HepG2 (cell line): Measurements from ENCODE around the gene SEMA3G. TPM values are rescaled to one million over a fixed set of nuclear protein-coding genes. Genes with fewer than 3 reads are reported as not detected.
A peak's percentile ranks its signal among the peaks of the same experiment; 100 is the strongest.

ENCODE experiments used
- E2F1 ChIP-seq: sonication (generic); formaldehyde crosslinking; IDR thresholded peaks from 2 replicates; pipeline ENCODE4 v1.5.0; 2020; ENCODE audit warnings: missing genetic modification reagents
- HOXA9 ChIP-seq: sonication (generic); formaldehyde crosslinking; IDR thresholded peaks from 2 replicates; pipeline ENCODE4 v1.8.1; 2022; ENCODE audit warnings: missing genetic modification reagents, mild to moderate bottlenecking, moderate library complexity, borderline replicate concordance
- HOXD1 ChIP-seq: sonication (generic); formaldehyde crosslinking; IDR thresholded peaks from 2 replicates; pipeline ENCODE4 v1.5.0; 2020; ENCODE audit warnings: missing genetic modification reagents
- JDP2 ChIP-seq: sonication (generic); formaldehyde crosslinking; IDR thresholded peaks from 2 replicates; pipeline ENCODE4 v1.8.1; 2022; ENCODE audit warnings: missing genetic modification reagents, borderline replicate concordance
- MBD4 ChIP-seq: IDR thresholded peaks from 2 replicates; pipeline ENCODE4 v1.6.1; 2012; ENCODE audit warnings: low read length, inconsistent platforms, borderline replicate concordance
- SATB2 ChIP-seq: sonication (generic); formaldehyde crosslinking; IDR thresholded peaks from 2 replicates; pipeline ENCODE4 v1.5.0; 2020; ENCODE audit warnings: missing genetic modification reagents
- SCMH1 ChIP-seq: sonication (generic); formaldehyde crosslinking; IDR thresholded peaks from 2 replicates; pipeline ENCODE4 v1.9.0; 2021; ENCODE audit warnings: missing genetic modification reagents, mild to moderate bottlenecking, borderline replicate concordance
- ZHX2 ChIP-seq, 2 experiments: sonication (generic) in 1 of 2; formaldehyde crosslinking in 1 of 2; IDR thresholded peaks; 2 replicates each; pipeline versions ENCODE4 v1.6.1 to v1.9.0; 2014 to 2022; ENCODE audit warnings: antibody characterized with exemption in 1 of 2, borderline replicate concordance in 1 of 2, inconsistent platforms in 1 of 2, low read depth in 1 of 2, missing genetic modification reagents in 1 of 2
- ZNF10 ChIP-seq: sonication (generic); formaldehyde crosslinking; IDR thresholded peaks from 2 replicates; pipeline ENCODE4 v1.4.0; 2020; ENCODE audit warnings: mild to moderate bottlenecking, low read depth, missing genetic modification reagents, borderline replicate concordance
- ZNF160 ChIP-seq: sonication (generic); formaldehyde crosslinking; IDR thresholded peaks from 2 replicates; pipeline ENCODE4 v1.8.0; 2022; ENCODE audit warnings: mild to moderate bottlenecking, inconsistent platforms, missing genetic modification reagents
- ZNF235 ChIP-seq: sonication (generic); formaldehyde crosslinking; IDR thresholded peaks from 2 replicates; pipeline ENCODE4 v1.8.1; 2023; ENCODE audit warnings: mild to moderate bottlenecking, missing genetic modification reagents, borderline replicate concordance
- ZNF496 ChIP-seq: sonication (generic); formaldehyde crosslinking; IDR thresholded peaks from 2 replicates; pipeline ENCODE4 v1.8.1; 2023; ENCODE audit warnings: mild to moderate bottlenecking, moderate library complexity, missing genetic modification reagents; ENCODE audit not compliant: insufficient replicate concordance
- ZNF557 ChIP-seq: sonication (generic); formaldehyde crosslinking; IDR thresholded peaks from 2 replicates; pipeline ENCODE4 v1.4.0; 2020; ENCODE audit warnings: missing genetic modification reagents
- ZNF670 ChIP-seq: sonication (generic); formaldehyde crosslinking; IDR thresholded peaks from 2 replicates; pipeline ENCODE4 v1.8.0; 2022; ENCODE audit warnings: mild to moderate bottlenecking, missing genetic modification reagents, borderline replicate concordance
- ZNF792 ChIP-seq: IDR thresholded peaks from 2 replicates; pipeline ENCODE4 v1.6.1; 2016
- polyA plus RNA-seq, 8 experiments: library from polyadenylated mRNA; depleted of rRNA in 3 of 8; stranded (reverse) in 7 of 8; unstranded in 1 of 8; fragments of >200 nt; fragmentation: Illumina TruSeq in 4 of 8; extraction: Trizol in 4 of 8; gene quantifications; 2 replicates each; pipeline versions ENCODE4 v1.2.1 to v1.2.3, GENCODE V29; 2011 to 2016; ENCODE audit warnings: low read depth in 4 of 8, missing spikeins in 1 of 8, mixed read lengths in 1 of 8; ENCODE audit not compliant: insufficient read depth in 1 of 8
- total RNA-seq, 5 experiments: library from RNA; depleted of rRNA; stranded (reverse); fragments of >200 nt; fragmentation: Illumina TruSeq; extraction: Trizol; gene quantifications; 2 replicates each; pipeline ENCODE4 v1.2.3, GENCODE V29; 2016; ENCODE audit warnings: low read depth in 1 of 5
- TF ChIP-seq, protein P1 (sequence below): IDR thresholded peaks from 2 replicates; pipeline ENCODE4 v1.6.1; 2016; ENCODE audit warnings: missing compliant biosample characterization, missing genetic modification reagents, borderline replicate concordance
- TF ChIP-seq, protein P2 (sequence below): sonication (generic); IDR thresholded peaks from 2 replicates; pipeline ENCODE4 v1.6.1; 2016; ENCODE audit warnings: low read depth, borderline replicate concordance
- TF ChIP-seq, protein P3 (sequence below): sonication (generic); formaldehyde crosslinking; IDR thresholded peaks from 2 replicates; pipeline ENCODE4 v1.8.0; 2022; ENCODE audit warnings: low read depth, missing genetic modification reagents

SEMA3G gene
- total and polyA plus RNA-seq, 2 of the 13 experiments (the other 11 are each of a cell fraction or from before 2014, with no cell fraction given), result 6.1 to 8.3 TPM

GRCh38 chr3:52429779-52430415, 15.0 kb downstream of the SEMA3G start (continued):
- TF ChIP-seq ZNF496 (CRISPR knock-in tag) (no peak), JDP2 (CRISPR knock-in tag) (no peak), SATB2 (CRISPR knock-in tag) (no peak), ZNF670 (CRISPR knock-in tag) (no peak), ZNF160 (CRISPR knock-in tag) (no peak), ZNF792 (CRISPR knock-in tag) (peak; percentile 42; the same call in 1 of the 2 replicates), ZNF557 (0 out of 2 replicates have a peak, but pooled peaks have one; percentile 22), HOXA9 (CRISPR knock-in tag) (no peak), MBD4 (no peak), ZHX2 (IDR thresholded peaks at IDR 0.05; ENCODE audit: low read depth) (peak; percentile 84), ZHX2 (CRISPR knock-in tag; IDR thresholded peaks at IDR 0.05; ENCODE audit: borderline replicate concordance) (no peak), SCMH1 (no peak), ZNF235 (CRISPR knock-in tag) (no peak), E2F1 (CRISPR knock-in tag) (no peak), HOXD1 (CRISPR knock-in tag) (no peak), ZNF10 (CRISPR knock-in tag) (no peak)
- TF ChIP-seq, protein P1, sequence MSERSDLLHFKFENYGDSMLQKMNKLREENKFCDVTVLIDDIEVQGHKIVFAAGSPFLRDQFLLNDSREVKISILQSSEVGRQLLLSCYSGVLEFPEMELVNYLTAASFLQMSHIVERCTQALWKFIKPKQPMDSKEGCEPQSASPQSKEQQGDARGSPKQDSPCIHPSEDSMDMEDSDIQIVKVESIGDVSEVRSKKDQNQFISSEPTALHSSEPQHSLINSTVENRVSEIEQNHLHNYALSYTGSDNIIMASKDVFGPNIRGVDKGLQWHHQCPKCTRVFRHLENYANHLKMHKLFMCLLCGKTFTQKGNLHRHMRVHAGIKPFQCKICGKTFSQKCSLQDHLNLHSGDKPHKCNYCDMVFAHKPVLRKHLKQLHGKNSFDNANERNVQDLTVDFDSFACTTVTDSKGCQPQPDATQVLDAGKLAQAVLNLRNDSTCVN (CRISPR knock-in tag), result peak; percentile 55; the same call in 1 of the 2 replicates
- TF ChIP-seq, protein P2, sequence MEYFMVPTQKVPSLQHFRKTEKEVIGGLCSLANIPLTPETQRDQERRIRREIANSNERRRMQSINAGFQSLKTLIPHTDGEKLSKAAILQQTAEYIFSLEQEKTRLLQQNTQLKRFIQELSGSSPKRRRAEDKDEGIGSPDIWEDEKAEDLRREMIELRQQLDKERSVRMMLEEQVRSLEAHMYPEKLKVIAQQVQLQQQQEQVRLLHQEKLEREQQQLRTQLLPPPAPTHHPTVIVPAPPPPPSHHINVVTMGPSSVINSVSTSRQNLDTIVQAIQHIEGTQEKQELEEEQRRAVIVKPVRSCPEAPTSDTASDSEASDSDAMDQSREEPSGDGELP, result peak; percentile 93
- TF ChIP-seq, protein P3, sequence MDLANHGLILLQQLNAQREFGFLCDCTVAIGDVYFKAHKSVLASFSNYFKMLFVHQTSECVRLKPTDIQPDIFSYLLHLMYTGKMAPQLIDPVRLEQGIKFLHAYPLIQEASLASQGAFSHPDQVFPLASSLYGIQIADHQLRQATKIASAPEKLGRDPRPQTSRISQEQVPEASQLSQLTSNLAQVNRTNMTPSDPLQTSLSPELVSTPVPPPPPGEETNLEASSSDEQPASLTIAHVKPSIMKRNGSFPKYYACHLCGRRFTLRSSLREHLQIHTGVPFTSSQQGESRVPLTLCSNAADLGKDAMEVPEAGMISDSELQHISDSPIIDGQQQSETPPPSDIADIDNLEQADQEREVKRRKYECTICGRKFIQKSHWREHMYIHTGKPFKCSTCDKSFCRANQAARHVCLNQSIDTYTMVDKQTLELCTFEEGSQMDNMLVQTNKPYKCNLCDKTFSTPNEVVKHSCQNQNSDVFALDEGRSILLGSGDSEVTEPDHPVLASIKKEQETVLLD, result no peak
